ENCODE measurements around the gene PHYKPL.

PHYKPL gene

GRCh38 chr5:178232124-178232919 is at the start of gene PHYKPL:
Gene PHYKPL, minus strand, starts transcription at chr5:178232802. Its CDS starts 252 bp downstream, at chr5:178232550.
- peak; percentile 85 for DNase-seq

GRCh38 chr5:178282391-178282790 is 49.8 kb upstream of the PHYKPL start:
- no peak for DNase-seq

GRCh38 chr5:178281331-178281730 is 48.7 kb upstream of the PHYKPL start:
- DNase-seq = no peak

GRCh38 chr5:178280631-178281030 is 48.0 kb upstream of the PHYKPL start:
- DNase-seq = no peak

- DNase-seq = peak; percentile 50
Observed at GRCh38 chr5:178279723-178280438, 47.3 kb upstream of the PHYKPL start.

GRCh38 chr5:178279026-178279722 is 46.6 kb upstream of the PHYKPL start:
- DNase-seq = no peak

- no peak for DNase-seq
Observed at GRCh38 chr5:178278358-178279023, 45.9 kb upstream of the PHYKPL start.

- DNase-seq = no peak
Observed at GRCh38 chr5:178277866-178278265, 45.3 kb upstream of the PHYKPL start.

- DNase-seq = no peak
Observed at GRCh38 chr5:178277346-178277745, 44.7 kb upstream of the PHYKPL start.

GRCh38 chr5:178274781-178275537 is 42.4 kb upstream of the PHYKPL start:
- DNase-seq = no peak

GRCh38 chr5:178273665-178274541 is 41.3 kb upstream of the PHYKPL start:
- DNase-seq = no peak

- DNase-seq = no peak
Observed at GRCh38 chr5:178273041-178273440, 40.4 kb upstream of the PHYKPL start.

GRCh38 chr5:178272591-178272990 is 40.0 kb upstream of the PHYKPL start:
- no peak for DNase-seq

GRCh38 chr5:178271726-178272479 is 39.3 kb upstream of the PHYKPL start:
- DNase-seq = no peak

GRCh38 chr5:178271231-178271630 is 38.6 kb upstream of the PHYKPL start:
- DNase-seq = no peak

GRCh38 chr5:178269499-178269898 is 36.9 kb upstream of the PHYKPL start:
- no peak for DNase-seq

GRCh38 chr5:178267876-178268275 is 35.3 kb upstream of the PHYKPL start:
- no peak for DNase-seq

GRCh38 chr5:178267245-178267644 is 34.6 kb upstream of the PHYKPL start:
- no peak for DNase-seq

GRCh38 chr5:178266581-178266980 is 34.0 kb upstream of the PHYKPL start:
- DNase-seq = no peak

- DNase-seq = no peak
Observed at GRCh38 chr5:178265746-178266145, 33.1 kb upstream of the PHYKPL start.

GRCh38 chr5:178264044-178264443 is 31.4 kb upstream of the PHYKPL start:
- DNase-seq = no peak

All from NCI-H226 (cell line).